ENCODE measurements around the gene ZNF827. TPM values are rescaled to one million over a fixed set of nuclear protein-coding genes. Genes with fewer than 3 reads are reported as not detected.

Gene ZNF827
- total RNA-seq, 1 donor from 2014 or later = 19.0 TPM

DNA sequence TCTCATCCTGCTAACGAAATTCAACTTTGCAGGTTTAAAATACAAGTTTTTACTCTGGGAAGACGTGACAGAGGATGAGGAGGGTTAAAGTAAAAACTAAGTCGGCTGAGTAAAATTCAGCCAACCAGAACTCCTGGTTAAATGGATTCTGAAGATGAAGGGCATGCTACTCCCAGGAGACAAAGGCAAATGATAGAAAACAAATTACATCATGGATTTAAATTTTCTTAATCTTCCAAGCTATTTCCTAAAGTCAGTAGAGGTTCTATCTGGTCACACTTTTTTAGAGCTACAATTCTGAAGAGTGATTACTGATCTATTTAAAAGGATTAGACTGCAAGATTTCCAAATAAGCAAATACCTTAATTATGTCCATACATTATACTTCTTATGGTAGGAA lies 47.9 kb downstream of the ZNF827 start:
- no peak overlapping the region for H3K4me3 ChIP-seq
- no peak for DNase-seq
- H3K27ac ChIP-seq (replicated peaks) = no peak overlapping the region
- H3K9me3 ChIP-seq (replicated peaks) = no peaks in the 10 kb centered on the region
- peaks cover 6% of the 10 kb centered on the region for H3K36me3 ChIP-seq
- TF ChIP-seq, protein P1, sequence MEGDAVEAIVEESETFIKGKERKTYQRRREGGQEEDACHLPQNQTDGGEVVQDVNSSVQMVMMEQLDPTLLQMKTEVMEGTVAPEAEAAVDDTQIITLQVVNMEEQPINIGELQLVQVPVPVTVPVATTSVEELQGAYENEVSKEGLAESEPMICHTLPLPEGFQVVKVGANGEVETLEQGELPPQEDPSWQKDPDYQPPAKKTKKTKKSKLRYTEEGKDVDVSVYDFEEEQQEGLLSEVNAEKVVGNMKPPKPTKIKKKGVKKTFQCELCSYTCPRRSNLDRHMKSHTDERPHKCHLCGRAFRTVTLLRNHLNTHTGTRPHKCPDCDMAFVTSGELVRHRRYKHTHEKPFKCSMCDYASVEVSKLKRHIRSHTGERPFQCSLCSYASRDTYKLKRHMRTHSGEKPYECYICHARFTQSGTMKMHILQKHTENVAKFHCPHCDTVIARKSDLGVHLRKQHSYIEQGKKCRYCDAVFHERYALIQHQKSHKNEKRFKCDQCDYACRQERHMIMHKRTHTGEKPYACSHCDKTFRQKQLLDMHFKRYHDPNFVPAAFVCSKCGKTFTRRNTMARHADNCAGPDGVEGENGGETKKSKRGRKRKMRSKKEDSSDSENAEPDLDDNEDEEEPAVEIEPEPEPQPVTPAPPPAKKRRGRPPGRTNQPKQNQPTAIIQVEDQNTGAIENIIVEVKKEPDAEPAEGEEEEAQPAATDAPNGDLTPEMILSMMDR (IDR thresholded peaks at IDR 0.05; ENCODE audit: borderline replicate concordance) = no peak
- intact Hi-C loops (cut with micrococcal nuclease) = no loop called here
- no peaks in the 10 kb centered on the region for H3K27me3 ChIP-seq (ENCODE audit: low read depth)
- H3K4me1 ChIP-seq = peaks cover 43% of the 10 kb centered on the region

DNA sequence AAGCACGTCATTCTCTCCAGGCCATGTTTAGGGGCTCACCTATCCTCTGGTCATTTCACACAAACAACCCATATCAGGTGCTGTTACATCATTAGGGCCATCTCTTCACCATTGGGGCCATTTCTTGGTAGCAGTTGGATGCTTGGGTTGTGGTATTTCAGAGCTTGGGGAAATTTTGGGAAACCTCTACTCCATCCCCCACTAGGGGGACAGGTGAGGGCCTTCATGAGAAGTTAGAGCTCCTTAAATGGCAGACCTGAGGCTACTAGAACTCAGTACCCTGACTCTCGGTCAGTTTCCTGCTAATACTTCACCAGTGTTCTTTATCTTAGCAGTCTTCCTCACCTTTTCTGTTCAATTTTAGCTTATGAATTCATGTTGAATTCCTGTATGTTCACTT lies 50.2 kb downstream of the ZNF827 start:
- TF ChIP-seq, protein P1 (IDR thresholded peaks at IDR 0.05; ENCODE audit: borderline replicate concordance) = no peak
- no peak for DNase-seq
- H3K27ac ChIP-seq (replicated peaks) = peak overlapping the region; percentile 76
- H3K4me3 ChIP-seq = no peak overlapping the region
- no peaks in the 10 kb centered on the region for H3K9me3 ChIP-seq (replicated peaks)
- H3K27me3 ChIP-seq (ENCODE audit: low read depth) = no peaks in the 10 kb centered on the region
- intact Hi-C loops (cut with micrococcal nuclease) = no loop called here
- peaks cover 34% of the 10 kb centered on the region for H3K4me1 ChIP-seq
- peaks cover 6% of the 10 kb centered on the region for H3K36me3 ChIP-seq

DNA sequence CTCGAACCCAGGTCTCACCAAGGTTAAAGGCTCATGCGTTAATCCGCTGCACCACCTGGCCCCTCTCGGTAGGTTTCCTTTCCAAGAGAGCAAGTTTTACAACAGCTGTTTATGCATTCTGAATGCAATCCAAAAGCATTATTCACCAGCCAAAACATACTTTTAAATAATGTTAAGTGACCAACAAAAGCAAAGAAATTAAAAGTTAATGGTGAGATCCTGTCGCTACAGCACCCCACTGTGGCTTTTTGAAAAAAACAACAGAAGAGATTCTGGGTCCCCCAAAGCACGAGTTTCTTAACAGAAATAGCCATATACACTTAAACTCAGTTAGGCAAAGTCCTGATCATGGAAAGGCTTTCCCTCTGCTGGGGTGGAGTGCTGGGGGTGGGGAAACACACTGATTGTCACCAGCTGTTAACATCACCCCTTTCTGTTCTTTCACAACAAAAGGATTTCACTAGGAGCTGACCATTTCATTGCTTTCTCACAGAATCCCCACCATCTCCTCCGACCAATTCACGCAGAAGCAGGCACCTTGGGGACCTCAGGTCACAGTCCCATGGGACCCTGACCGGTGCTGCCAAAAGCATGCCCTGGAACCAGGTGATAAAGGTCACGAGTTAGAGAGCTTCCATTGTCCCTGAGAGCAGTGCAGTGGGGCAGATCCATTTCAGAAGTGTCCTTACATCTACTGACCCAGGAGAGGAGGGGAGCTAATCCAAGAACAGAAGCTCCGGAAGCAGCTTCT lies 51.2 kb downstream of the ZNF827 start:
- Histone ChIP-seq H3K4me1 (peaks cover 40% of the 10 kb centered on the region), H3K4me3 (peak overlapping the region; percentile 18), H3K27me3 (ENCODE audit: low read depth) (no peaks in the 10 kb centered on the region), H3K9me3 (replicated peaks) (no peaks in the 10 kb centered on the region), H3K36me3 (peaks cover 6% of the 10 kb centered on the region), H3K27ac (replicated peaks) (peak overlapping the region; percentile 76)
- DNase-seq = no peak
- intact Hi-C loops (cut with micrococcal nuclease) = no loop called here
- TF ChIP-seq, protein P1 (IDR thresholded peaks at IDR 0.05; ENCODE audit: borderline replicate concordance) = peak; percentile 34

DNA sequence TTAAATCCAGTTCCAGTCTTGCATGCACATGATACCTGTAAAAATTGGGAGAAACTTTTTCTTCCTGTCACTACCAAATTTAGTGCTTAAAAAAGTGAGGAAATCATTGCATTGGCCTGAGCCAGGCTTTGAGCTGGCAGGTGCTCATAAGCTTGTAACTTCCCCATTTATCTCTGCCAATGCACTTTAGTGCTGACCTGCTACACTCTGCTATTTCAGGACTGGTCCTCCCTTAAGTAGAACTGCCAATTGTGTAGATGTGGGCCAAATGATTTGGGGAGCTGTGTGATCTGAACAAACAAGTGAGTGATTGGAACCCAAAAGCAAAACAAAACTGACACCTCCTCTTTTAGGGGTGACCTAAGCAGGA lies 51.8 kb downstream of the ZNF827 start:
- H3K36me3 ChIP-seq = peaks cover 5% of the 10 kb centered on the region
- peaks cover 46% of the 10 kb centered on the region for H3K4me1 ChIP-seq
- TF ChIP-seq, protein P1 (IDR thresholded peaks at IDR 0.05; ENCODE audit: borderline replicate concordance) = no peak
- no peaks in the 10 kb centered on the region for H3K9me3 ChIP-seq (replicated peaks)
- no peak for DNase-seq
- H3K27me3 ChIP-seq (ENCODE audit: low read depth) = no peaks in the 10 kb centered on the region
- peak overlapping the region; percentile 18 for H3K4me3 ChIP-seq
- peak overlapping the region; percentile 76 for H3K27ac ChIP-seq (replicated peaks)
- intact Hi-C loops (cut with micrococcal nuclease) = no loop called here

DNA sequence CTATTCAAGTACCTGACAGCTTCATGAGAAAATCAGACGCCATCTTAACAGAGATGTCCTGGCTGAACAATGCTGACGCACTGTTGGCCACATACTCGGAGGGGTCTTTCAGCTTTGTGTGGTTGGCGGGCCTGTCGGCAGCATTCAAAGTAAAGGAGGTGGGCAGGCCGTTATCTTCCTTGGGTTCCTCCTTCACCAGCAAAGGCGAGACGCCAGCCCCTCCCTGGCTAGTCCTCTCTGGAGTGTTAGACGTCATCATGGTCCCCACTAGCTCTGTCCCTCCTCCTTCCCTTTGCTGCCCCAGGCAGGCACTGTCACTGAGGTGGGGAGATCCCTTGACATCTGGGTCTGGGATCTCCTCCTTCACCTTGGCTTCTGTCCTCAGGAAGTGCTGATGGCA lies 53.0 kb downstream of the ZNF827 start:
- Histone ChIP-seq H3K27ac (replicated peaks) (no peak overlapping the region), H3K4me1 (peaks cover 58% of the 10 kb centered on the region), H3K9me3 (replicated peaks) (no peaks in the 10 kb centered on the region), H3K27me3 (ENCODE audit: low read depth) (no peaks in the 10 kb centered on the region), H3K36me3 (no peaks in the 10 kb centered on the region), H3K4me3 (no peak overlapping the region)
- TF ChIP-seq, protein P1 (IDR thresholded peaks at IDR 0.05; ENCODE audit: borderline replicate concordance) = no peak
- DNase-seq = no peak
- intact Hi-C loops (cut with micrococcal nuclease) = no loop called here
